Amniotic stem cell (primary cell): Measurements from ENCODE around the gene FAR2.
"Not testable (repeated sequence)": the region's sequence is repeated elsewhere in the genome, so short reads cannot be mapped to it uniquely, and the experiment has no call there.

Experiments
- DNase-seq: peaks from one replicate; lab custom pipeline; 2025; lab: John Stamatoyannopoulos, UW

Gene FAR2

DNA sequence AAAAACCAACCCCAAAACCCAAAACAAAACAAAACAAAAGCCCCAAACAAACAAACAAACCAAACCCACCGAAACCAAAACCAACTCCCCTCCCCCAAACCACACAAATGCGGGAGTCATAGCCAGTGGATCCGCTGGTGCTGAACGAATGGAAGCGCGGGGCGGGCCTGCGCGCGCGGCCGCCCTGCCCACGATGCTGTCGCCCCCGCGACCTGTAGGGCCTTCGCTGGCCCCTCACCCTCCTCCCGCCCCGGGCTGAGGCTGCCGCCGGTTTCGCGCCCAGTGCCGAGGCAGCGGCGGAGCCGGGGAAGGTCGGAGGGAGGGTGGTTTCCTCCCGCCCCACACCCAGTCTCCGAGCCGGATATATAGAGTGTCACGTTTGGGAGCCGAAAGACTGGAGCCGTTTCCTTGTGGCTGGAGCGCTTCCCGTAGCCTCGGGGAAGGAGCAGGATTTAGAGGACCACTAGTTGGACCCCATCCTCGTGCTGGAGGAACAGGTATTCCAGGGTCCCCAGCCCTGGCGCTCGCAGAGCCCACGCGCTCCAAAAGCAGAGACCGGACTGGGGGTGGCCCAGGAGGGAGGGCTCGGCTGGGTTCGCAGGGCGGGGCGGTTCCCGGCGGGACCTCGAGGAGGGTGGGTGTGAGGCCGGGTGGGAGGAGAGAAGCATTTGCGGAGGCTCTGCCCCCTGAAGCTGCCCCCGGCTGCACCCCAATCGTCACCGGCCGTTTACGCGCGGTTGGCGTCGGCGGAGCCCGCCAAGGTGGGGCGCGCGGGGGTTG, at the start of gene FAR2:
Gene FAR2 (plus strand): TSS at position 368 of the 780 bp plus-strand sequence. CDS start 121,172 bp downstream, outside the sequence.
- DNase-seq = no peak

DNA sequence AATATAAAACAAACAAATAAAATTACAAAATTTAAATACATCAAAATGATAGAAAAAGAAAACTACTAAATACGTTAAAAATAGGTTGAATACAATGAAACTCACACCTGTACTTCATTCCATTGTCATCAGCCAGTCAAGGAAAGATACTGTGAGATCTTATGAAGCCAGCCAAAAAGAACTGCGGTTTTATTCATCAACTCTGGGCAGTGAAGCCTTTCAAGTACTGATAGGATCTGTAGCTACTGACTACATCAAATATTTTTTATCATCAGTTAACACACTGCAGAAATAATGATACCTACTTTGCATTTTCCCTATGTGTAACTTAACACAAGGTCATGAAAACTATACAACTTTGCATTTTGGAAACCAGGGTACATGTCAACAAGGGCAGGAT, 46.3 kb upstream of the FAR2 start:
- no peak for DNase-seq

DNA sequence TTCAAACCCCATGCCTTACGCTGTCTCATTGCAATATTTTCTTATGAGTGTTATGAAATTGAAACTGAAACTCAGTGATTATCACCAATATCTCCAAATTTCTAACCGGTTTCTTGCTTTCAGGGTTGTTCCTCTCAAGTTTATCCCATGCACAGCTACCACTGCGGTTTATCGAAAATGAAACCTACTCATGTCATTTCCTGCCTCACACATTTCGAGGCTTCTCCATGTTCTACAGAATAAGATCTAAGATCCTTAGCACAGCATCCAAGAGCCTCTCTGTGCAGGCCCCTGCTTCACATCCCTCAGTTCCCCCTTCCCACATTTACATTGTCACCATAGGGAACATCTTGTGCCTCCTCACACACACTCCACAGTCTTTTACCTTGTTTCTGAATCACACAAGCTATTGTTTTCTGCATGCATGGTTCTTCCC, 45.5 kb upstream of the FAR2 start:
- no peak for DNase-seq

DNA sequence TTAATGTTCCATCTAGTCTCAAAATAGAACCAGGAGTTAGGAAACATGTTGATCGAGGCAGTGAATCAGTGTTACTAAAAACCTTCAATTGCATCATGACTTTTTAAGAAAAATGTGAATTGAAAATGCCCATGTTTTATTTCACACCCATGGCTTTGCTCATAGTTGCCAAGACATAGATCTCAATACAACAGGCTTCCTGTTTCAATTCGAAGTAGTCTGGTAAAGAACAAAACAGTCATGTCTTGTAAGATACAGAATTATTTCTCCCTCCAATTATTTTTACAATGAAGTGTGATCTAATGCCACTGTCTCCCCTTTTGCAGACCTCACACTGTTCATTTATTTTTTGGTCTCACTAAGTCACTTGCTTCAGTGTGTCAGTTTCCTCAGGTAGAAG, 44.6 kb upstream of the FAR2 start:
- no peak for DNase-seq

DNA sequence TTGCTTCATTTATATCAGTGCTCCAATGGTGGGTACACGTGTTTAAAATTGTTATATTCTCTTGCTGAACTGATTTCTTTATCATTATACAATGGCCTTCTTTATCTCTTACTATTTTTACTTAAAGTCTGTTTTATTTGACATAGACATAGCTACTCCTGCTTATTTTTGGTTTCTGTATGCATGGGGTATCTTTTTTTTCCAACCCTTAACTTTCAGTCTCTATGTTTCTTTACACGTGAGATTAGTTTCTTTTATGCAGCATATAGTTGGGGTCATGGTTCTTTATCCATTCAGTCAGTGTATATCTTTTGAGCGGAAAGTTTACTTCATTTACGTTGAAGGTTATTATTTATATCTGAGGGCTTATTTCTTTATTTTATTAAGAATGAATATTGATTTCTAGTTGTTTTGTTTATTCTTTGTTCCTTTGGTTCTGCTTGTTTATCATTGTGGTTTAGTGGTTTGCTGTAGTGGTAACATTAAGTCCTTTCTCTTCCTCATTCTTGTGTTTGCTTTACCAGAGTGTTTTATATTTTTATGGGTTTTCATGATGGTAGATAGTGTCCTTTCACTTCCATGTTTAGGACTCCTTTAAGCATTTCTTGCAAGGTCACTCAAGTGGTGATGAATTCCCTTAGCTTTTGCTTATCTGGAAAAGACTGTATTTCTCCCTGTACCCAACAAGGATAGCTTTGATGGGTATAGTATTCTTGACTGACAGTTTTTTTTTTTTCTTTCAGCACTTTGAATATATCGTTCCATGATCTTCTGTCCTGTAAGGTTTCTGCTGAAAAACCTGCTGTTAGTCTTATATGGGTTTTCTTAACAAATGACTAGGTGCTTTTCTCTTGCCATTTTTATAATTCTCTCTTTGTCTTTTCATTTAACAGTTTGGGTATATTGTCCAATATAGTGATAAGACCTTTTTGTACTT, 38.3 kb upstream of the FAR2 start:
- no peak for DNase-seq

DNA sequence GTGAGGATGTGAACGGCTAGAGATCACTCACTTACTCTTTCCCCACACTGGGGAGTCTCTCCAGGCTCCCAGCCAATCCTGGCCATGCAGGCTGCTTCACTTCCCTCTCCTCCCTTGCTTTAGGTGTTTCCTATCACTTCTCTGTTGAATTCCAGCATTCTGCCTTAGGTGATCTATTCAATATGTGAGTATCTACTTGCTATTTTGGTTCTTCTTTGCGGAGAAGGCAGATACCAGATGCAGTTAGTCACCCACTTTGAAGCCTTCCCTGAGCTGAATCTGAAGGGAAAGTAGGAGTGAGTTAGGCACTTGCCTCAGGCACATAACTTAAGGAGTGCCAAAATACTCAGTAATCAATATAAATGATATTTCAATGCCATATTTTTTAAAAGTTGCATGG, 36.0 kb upstream of the FAR2 start:
- DNase-seq = no peak

DNA sequence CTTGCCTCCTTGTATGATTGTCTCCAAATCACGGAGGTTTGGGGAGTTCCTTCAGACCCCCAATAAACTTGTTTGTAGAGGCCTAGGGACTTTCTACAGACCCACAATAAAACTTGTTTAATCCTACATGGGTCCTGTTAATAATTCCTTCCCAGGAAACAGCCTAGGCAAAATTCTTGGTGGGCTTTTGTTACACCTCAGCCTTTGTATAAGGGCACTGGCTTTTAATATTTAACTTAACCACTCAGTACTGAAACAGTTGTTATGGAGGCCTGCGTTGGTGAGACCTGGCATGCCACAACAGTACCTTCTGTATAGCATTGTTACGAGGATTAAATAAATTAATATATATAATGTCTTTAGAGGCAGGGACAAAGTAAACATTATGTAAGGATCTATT, 32.7 kb upstream of the FAR2 start:
- DNase-seq = no peak

DNA sequence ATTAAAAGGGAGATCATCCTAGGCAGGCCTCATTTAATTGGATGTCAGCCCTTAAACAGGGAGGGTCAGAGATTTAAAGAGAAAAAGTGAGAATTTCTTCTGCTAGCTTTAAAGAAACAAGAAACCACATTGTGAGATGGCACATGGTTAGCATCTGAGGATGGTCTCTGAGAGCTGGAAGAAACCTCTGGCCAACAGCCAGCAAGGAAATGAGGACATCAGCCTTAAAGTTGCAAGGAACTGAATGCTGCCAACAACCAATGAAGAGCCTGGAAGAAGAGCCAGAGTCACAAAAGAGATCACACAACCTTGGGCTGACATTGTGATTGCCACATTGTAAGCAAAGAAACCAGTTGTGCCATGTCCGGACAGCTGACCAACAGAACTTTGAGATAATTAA, 17.5 kb upstream of the FAR2 start:
- DNase-seq = no peak

DNA sequence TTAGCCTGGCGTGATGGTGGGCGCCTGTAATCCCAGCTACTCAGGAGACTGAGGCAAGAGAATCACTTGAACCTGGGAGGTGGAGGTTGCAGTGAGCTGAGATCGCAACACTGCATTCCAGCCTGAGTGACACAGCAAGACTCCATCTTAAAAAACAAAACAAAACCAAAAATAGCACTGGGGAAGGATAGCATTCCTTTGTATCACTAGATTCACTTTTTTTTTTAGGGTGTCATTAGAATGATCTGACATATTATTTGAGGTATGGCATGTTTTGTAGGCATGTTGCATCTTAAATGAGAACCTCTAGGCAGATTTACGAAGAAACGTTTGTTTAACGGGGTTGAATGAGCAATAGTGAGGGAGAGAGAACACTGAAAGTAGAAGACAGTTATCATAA, 16.8 kb upstream of the FAR2 start:
- DNase-seq = no peak

DNA sequence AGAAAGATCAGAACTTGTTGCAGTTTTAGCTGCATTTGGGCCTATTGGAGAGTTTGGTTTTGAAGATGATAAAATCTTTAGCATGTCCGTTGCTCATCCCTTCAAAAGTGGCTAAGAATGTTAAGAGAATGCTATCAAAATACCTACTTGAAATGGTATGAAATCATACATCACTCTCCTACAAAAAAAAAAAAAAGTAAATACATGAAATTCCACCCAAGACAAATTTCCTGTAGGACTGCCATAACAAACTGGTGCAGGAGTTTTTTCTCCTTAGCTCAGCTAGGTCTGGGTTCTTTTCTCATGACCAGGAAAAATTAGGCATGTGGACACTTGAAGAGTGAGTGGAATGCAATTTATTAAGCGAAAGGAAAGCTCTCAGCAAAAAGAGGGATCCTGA, 15.9 kb upstream of the FAR2 start:
- no peak for DNase-seq

DNA sequence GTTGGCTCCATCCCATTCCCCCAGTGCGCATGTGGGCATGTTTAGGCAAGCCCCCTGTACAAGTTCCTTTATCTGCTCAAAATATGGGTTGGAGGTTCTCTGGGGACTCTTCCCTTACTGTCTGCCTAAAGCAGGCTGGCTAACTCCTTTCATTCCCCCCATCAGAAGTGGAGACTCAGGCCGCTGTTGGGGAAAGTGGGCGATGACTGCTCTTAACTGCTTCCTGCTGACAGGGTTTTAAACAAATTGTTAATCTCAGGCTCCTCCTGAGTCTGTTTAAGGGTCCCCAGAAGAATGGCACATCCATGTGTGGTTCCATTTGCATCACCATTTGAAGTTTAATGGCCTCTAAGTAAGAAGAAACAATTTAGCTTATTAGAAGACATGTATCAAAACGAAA, 15.4 kb upstream of the FAR2 start:
- no peak for DNase-seq

DNA sequence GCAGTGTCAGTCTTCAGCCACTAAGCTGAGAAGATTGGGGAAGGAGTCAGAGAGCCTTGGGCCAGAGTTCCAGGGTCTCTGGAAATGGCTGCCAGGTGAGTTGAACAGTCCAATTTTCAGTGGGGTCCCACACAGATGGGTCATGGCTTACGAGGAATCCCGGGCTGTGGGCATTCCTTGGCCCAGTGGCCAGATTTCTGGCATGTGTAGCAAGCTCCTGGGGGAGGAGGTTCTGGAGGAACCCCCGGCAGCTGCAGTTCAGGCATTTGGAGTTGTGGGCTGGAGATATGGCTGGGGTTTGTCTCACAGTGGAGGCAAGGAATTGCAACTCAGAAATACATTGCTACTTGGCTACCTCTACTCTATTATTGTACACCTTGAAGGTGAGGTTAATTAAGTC, 10.8 kb upstream of the FAR2 start:
- not testable (repeated sequence) for DNase-seq

DNA sequence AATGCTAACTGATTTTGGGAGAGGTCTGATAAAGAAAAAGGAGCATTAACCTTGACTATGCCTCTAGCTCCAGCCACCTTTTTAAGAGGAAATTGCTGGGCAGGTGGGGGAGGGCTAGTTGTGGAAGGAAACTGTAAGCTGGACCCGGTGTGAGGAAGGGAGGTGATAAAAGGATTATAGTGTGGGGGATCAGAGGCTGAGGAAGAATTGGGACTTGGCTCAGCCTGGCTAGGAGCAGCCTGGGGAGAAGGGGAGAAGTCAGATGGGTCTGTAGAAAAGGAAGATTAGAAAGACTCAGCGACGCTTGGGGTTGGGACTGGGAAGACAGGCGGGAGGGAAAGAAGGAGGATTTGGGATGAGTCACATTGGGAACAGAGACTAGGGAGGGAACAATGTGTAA, 10.2 kb upstream of the FAR2 start:
- DNase-seq = not testable (repeated sequence)

DNA sequence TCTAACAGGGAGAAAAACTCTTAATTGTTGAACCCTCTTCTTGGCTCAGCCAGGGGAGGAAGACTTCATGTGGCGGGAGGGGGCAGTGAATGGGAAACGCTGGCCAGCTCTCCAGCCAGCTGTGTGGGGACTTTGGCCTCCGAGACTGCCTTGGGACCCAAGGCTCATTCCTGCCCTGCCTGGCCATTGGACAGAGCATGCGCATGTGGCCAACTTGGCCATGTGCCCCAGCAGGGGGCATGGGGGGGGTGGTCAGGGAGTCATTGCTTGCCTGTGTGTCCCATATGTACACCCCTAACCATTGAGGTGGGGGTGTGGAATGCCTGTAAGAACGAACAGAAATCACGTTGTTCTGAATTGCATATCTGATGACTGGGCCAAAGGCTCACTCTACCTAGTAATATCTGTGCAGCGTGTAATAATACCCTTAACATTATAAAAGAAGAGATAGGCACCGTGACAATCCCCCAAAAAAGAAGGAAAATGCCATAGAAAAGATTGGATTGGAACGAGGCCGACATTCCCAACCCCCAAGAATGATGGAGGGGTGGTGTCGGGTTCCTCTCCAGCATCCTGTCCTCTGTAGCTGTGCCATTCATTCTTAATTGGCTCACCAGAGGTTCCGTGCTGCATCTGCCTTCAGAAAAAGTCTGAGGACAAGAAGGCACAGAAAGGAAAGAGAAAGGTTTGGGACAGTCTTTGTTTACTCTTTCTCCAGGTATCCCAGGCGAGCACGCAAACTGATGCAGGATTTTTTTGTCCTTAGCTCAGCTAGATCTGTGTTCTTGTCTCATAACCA, 3.5 kb upstream of the FAR2 start:
- no peak for DNase-seq

DNA sequence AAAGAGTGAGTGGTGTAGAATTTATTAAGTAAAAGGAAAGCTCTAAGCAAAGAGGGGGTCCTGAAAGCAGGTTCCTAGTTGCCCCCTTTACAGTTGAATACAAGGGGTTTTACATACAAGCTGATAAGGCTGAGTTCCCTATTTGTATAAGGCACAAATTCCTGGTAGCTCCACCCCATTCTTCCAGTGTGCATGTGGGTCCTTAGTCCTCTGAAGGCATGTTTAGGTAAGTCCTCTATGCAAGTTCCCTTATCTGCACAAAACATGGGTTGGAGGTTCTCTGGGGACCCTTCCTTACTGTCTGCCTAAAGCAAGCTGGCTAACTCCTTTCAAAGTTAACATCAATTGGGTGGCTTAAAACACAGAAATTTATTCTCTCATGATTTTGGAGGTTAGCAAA, 2.9 kb upstream of the FAR2 start:
- DNase-seq = no peak

DNA sequence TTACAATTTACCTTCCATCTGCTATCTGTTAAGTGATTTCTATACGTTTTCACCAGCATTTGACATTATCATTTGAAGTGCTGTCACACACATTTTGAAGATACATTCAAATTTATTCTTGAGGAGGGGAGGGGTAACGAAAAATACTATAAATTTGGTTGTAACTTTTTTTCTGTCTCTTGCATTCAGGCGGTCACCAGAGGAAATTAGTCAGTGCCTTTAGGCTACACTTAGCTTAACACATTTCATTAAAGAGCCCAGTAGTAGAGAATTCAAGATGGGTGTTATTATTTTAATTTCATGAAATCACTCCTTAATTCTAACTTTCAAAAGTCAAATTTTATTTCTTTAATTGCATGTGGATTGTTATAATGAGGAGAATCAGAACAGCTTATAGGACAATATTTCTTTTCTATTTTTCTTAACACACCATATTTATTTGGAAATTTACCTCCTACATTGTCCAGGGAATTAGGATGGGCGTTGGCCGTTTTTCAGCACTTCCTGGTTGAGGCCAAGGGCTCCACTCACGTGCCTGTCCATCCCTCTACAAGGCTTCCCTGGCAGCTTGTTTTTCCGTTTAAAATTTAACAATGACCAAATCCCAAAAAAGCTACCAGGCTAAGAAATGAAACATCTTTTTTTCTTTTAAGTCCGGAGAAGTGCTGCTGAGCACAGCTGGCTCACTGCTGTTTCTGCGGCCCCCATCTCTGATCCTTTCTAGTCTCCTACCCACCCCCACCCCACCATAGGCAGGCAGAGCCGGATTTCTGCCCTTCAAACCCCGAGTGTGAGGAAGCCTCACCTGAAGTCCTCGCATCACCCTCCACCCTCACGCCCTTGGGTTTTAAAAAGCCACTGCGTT, 1.1 kb upstream of the FAR2 start:
- DNase-seq = no peak

DNA sequence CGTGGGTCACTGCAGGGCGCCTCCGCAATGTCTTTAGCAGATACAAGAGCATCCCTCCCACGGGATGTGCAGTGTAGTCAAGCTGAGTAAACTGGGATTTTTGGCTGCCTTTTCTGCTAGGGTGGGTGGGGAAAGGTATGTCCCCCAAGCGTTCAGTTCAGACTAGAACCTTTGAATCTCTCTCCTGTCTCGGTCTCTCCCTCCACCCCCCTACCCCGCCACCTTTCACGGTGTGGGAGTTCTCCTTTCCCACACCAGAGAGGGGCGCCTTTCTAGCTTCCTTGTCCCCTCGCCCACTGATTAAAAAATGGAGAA, 525 bp upstream of the FAR2 start:
- DNase-seq = no peak

DNA sequence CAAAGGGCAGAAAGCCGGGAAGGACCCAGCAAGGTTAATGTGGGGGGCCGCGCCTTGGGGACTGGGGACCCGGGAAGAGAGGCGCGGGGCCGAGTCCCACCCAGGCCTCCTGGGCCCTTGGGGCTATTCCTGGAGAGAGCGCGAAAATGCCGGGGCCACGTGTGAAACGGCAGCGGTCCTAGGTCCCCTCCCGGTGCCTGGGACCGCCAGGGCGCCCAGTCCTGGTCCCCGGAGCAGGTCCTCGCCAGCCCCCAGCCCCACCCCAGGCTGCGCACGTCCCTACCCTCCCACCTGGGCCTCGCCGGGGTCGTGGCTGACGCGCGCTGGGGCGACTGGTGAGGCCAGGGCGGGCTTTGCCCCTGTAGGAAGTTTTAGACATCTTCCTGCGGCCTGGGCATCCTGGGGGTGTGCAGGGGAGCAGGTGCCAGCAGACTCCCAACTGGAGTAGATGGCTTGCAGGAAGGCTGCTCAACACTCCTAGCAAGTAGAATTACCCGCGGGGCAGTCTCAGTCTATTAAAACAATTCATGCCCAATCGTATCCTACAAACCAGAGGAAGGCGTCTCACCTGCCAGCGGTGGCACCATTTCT, 708 bp downstream of the FAR2 start:
- DNase-seq = no peak

DNA sequence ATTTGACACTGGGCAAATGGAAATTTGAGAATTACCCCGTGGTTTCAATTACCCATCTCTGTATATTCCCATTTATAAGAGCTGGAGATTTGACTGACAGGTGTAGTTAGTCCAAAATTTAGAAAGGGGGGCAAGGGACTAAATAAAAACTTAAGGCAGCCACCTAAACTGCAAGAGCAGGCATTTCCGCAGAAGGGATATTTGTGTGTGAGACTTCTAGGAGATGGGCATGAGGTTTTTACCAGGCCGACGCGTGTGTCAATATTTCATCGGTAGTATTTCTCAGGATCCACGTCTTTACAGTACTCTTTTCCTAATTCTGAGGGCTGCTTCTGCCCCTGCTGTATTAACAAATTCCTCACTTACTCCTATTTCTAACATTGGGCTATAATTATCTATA, 1.4 kb downstream of the FAR2 start:
- no peak for DNase-seq

DNA sequence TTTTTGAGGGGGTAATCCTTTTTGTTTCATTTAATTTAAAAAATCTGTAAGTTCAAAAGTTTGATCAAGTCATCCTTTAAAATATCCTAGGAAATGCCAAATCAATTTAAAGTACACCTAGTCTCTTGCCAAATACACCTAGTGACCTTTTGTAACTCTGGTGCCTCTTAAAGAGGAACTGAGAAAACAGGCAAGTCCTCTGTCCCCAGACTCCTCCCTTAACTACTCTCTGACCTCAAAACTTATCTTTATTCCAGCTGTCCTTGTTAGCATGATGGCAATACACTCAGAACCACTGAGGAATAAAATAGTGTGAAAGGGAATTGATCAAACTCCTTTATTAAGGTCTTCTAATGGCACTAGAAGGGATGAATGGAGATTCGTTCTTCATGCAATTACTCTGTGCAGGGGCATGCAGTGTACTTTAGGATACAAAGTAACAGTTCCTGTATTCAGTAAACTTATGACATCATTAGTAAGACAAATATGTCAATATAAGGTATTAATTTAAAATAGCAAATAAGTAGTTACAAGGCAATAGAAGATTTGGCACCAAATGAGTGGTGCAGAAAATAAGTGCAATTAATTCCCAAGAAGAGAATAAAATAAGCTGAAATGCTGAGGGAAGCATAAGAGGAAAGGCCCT, 3.3 kb downstream of the FAR2 start:
- no peak for DNase-seq
